HEK293 (cell line): ENCODE data around the gene MRPL19.

Experiments used
- AEBP2 ChIP-seq: fragments of 450-650 bp; formaldehyde crosslinking; IDR thresholded peaks from 2 replicates; pipeline ENCODE4 v1.5.1; 2016; ENCODE audit warnings: missing biosample characterization, missing genetic modification characterization, borderline replicate concordance
- BCL6B ChIP-seq: fragments of 450-650 bp; formaldehyde crosslinking; IDR thresholded peaks from 2 replicates; pipeline ENCODE4 v1.5.1; 2017; ENCODE audit warnings: missing biosample characterization, missing genetic modification characterization
- HOXC10 ChIP-seq: sonication (generic); formaldehyde crosslinking; IDR thresholded peaks from 2 replicates; pipeline ENCODE4 v1.8.1; 2023; ENCODE audit warnings: mild to moderate bottlenecking, missing genetic modification reagents
- INSM2 ChIP-seq: fragments of 450-650 bp; formaldehyde crosslinking; IDR thresholded peaks from 2 replicates; pipeline ENCODE4 v1.5.1; 2016; ENCODE audit warnings: missing biosample characterization, missing genetic modification characterization
- KLF1 ChIP-seq: fragments of 450-650 bp; formaldehyde crosslinking; IDR thresholded peaks from 2 replicates; pipeline ENCODE4 v1.5.1; 2016; ENCODE audit warnings: missing biosample characterization, missing genetic modification characterization
- PRDM1 ChIP-seq: fragments of 450-650 bp; formaldehyde crosslinking; IDR thresholded peaks from 2 replicates; pipeline ENCODE4; 2016; ENCODE audit warnings: missing biosample characterization, missing genetic modification characterization
- PRDM10 ChIP-seq: fragments of 450-650 bp; formaldehyde crosslinking; IDR thresholded peaks from 2 replicates; pipeline ENCODE4 v1.5.1; 2016; ENCODE audit warnings: missing biosample characterization, missing genetic modification characterization
- REPIN1 ChIP-seq: fragments of 450-650 bp; formaldehyde crosslinking; IDR thresholded peaks from 2 replicates; pipeline ENCODE4 v1.5.1; 2017; ENCODE audit warnings: missing biosample characterization, missing genetic modification characterization, low read depth
- YY2 ChIP-seq: fragments of 450-650 bp; formaldehyde crosslinking; IDR thresholded peaks from 2 replicates; pipeline ENCODE4 v1.5.1; 2016; ENCODE audit warnings: missing biosample characterization, missing genetic modification characterization
- ZBTB44 ChIP-seq: fragments of 450-650 bp; IDR thresholded peaks from 2 replicates; pipeline ENCODE4 v1.5.1; 2018; ENCODE audit warnings: missing biosample characterization, mild to moderate bottlenecking, missing genetic modification characterization
- ZBTB48 ChIP-seq: fragments of 450-650 bp; formaldehyde crosslinking; IDR thresholded peaks from 2 replicates; pipeline ENCODE4 v1.5.1; 2016; ENCODE audit warnings: missing biosample characterization, missing genetic modification characterization
- ZEB2 ChIP-seq: fragments of 450-650 bp; formaldehyde crosslinking; IDR thresholded peaks from 2 replicates; pipeline ENCODE4 v1.5.1; 2016; ENCODE audit warnings: missing biosample characterization, missing genetic modification characterization
- ZNF18 ChIP-seq: fragments of 450-650 bp; formaldehyde crosslinking; IDR thresholded peaks from 2 replicates; pipeline ENCODE4 v1.5.1; 2016; ENCODE audit warnings: missing biosample characterization, missing genetic modification characterization
- ZNF221 ChIP-seq: fragments of 450-650 bp; formaldehyde crosslinking; IDR thresholded peaks from 2 replicates; pipeline ENCODE4 v1.5.1; 2017; ENCODE audit warnings: missing biosample characterization, missing genetic modification characterization, borderline replicate concordance
- ZNF24 ChIP-seq: fragments of 450-650 bp; formaldehyde crosslinking; IDR thresholded peaks from 2 replicates; pipeline ENCODE4 v1.5.1; 2016; ENCODE audit warnings: missing biosample characterization, missing genetic modification characterization
- ZNF335 ChIP-seq: fragments of 450-650 bp; formaldehyde crosslinking; conservative IDR thresholded peaks from 2 replicates; pipeline ENCODE4 v1.5.1; 2016; ENCODE audit warnings: missing biosample characterization, missing genetic modification characterization
- ZNF354C ChIP-seq: fragments of 450-650 bp; formaldehyde crosslinking; IDR thresholded peaks from 2 replicates; pipeline ENCODE4 v1.5.1; 2016; ENCODE audit warnings: missing biosample characterization, missing genetic modification characterization, low read depth, borderline replicate concordance
- ZNF362 ChIP-seq: fragments of 450-650 bp; formaldehyde crosslinking; IDR thresholded peaks from 2 replicates; pipeline ENCODE4 v1.5.1; 2016; ENCODE audit warnings: missing biosample characterization, missing genetic modification characterization
- ZNF423 ChIP-seq: fragments of 450-650 bp; formaldehyde crosslinking; IDR thresholded peaks from 2 replicates; pipeline ENCODE4 v1.5.1; 2016; ENCODE audit warnings: missing biosample characterization, missing genetic modification characterization
- ZNF501 ChIP-seq: fragments of 450-650 bp; formaldehyde crosslinking; IDR thresholded peaks from 2 replicates; pipeline ENCODE4 v1.5.1; 2016; ENCODE audit warnings: missing biosample characterization, missing genetic modification characterization
- ZNF529 ChIP-seq: fragments of 450-650 bp; formaldehyde crosslinking; IDR thresholded peaks from 2 replicates; pipeline ENCODE4 v1.5.1; 2017; ENCODE audit warnings: missing genetic modification characterization, missing biosample characterization; ENCODE audit not compliant: insufficient replicate concordance
- ZNF561 ChIP-seq: fragments of 450-650 bp; IDR thresholded peaks from 2 replicates; pipeline ENCODE4 v1.5.1; 2018; ENCODE audit warnings: missing biosample characterization, missing genetic modification characterization, borderline replicate concordance
- ZNF600 ChIP-seq: fragments of 450-650 bp; formaldehyde crosslinking; IDR thresholded peaks from 2 replicates; pipeline ENCODE4 v1.5.1; 2016; ENCODE audit warnings: missing biosample characterization, missing genetic modification characterization
- ZNF645 ChIP-seq: fragments of 450-650 bp; formaldehyde crosslinking; IDR thresholded peaks from 2 replicates; pipeline ENCODE4; 2016; ENCODE audit warnings: missing biosample characterization, missing genetic modification characterization
- ZNF707 ChIP-seq: fragments of 450-650 bp; formaldehyde crosslinking; IDR thresholded peaks from 2 replicates; pipeline ENCODE4 v1.5.1; 2016; ENCODE audit warnings: missing biosample characterization, missing genetic modification characterization
- ZNF837 ChIP-seq: fragments of 450-650 bp; formaldehyde crosslinking; IDR thresholded peaks from 2 replicates; pipeline ENCODE4 v1.5.1; 2016; ENCODE audit warnings: missing biosample characterization, missing genetic modification characterization

MRPL19 gene

GRCh38 chr2:75710577-75711253 is 64.1 kb downstream of the MRPL19 start, which contains the start of gene GCFC2 (continued):
- peak; percentile 94 for TF ChIP-seq ZNF561 (tag by site-specific recombination)
- TF ChIP-seq ZBTB48 (tag by site-specific recombination) = no peak
- no peak for TF ChIP-seq ZNF645 (tag by site-specific recombination)
- no peak for TF ChIP-seq ZBTB44
- TF ChIP-seq BCL6B (tag by site-specific recombination) = no peak
- peak; percentile 21; the same call in 1 of the 2 replicates for TF ChIP-seq PRDM1 (tag by site-specific recombination)
- TF ChIP-seq ZNF362 (tag by site-specific recombination) = no peak
- TF ChIP-seq ZNF24 (tag by site-specific recombination) = no peak
- TF ChIP-seq KLF1 (tag by site-specific recombination) = no peak
- TF ChIP-seq ZNF354C = no peak
- TF ChIP-seq ZNF335 (tag by site-specific recombination) = peak; percentile 53
- no peak for TF ChIP-seq ZNF837 (tag by site-specific recombination)
- no peak for TF ChIP-seq HOXC10 (CRISPR knock-in tag)
- no peak for TF ChIP-seq ZNF529 (tag by site-specific recombination)
- no peak for TF ChIP-seq ZNF18 (tag by site-specific recombination)
- no peak for TF ChIP-seq AEBP2 (tag by site-specific recombination)
- no peak for TF ChIP-seq ZNF423 (tag by site-specific recombination)
- no peak for TF ChIP-seq PRDM10 (tag by site-specific recombination)
- peak; percentile 45; the same call in 1 of the 2 replicates for TF ChIP-seq ZNF600 (tag by site-specific recombination)
- no peak for TF ChIP-seq YY2 (tag by site-specific recombination)
- TF ChIP-seq REPIN1 = no peak
- TF ChIP-seq ZNF501 (tag by site-specific recombination) = 0 out of 2 replicates have a peak, but pooled peaks have one; percentile 34
- peak; percentile 61 for TF ChIP-seq ZEB2 (tag by site-specific recombination)
- no peak for TF ChIP-seq ZNF221 (tag by site-specific recombination)
- no peak for TF ChIP-seq ZNF707 (tag by site-specific recombination)
- TF ChIP-seq INSM2 (tag by site-specific recombination) = no peak
